Hepatocyte (in vitro differentiated cells): ENCODE measurements around the gene GRID1. TPM values are rescaled to one million over a fixed set of nuclear protein-coding genes. Genes with fewer than 3 reads are reported as not detected.

Experiments
- DNase-seq: peaks from one replicate; pipeline ENCODE4 v3.0.0-alpha.2; 2016; ENCODE audit warnings: low spot score
- H2AFZ ChIP-seq: fragments of 200-600 bp; sonication (generic); 2 replicates; pipeline ENCODE4 v1.6.0; 2016; ENCODE audit warnings: antibody characterized with exemption, mild to moderate bottlenecking
- H3K27ac ChIP-seq: fragments of 200-600 bp; sonication (generic); 2 replicates; pipeline ENCODE4 v1.5.1; 2016; ENCODE audit warnings: mild to moderate bottlenecking
- H3K27me3 ChIP-seq: fragments of 200-600 bp; sonication (generic); 2 replicates; pipeline ENCODE4 v1.6.1; 2016
- H3K36me3 ChIP-seq: fragments of 200-600 bp; sonication (generic); replicated peaks from 2 replicates; pipeline ENCODE4 v1.5.1; 2016; ENCODE audit warnings: low read depth; ENCODE audit not compliant: insufficient read depth
- H3K4me1 ChIP-seq: fragments of 200-600 bp; sonication (generic); 2 replicates; pipeline ENCODE4 v1.5.1; 2016; ENCODE audit warnings: mild to moderate bottlenecking, moderate library complexity; ENCODE audit not compliant: insufficient read depth
- H3K4me2 ChIP-seq: fragments of 200-600 bp; sonication (generic); 2 replicates; pipeline ENCODE4 v1.6.0; 2016
- H3K4me3 ChIP-seq: fragments of 200-600 bp; sonication (generic); 2 replicates; pipeline ENCODE4 v1.5.1; 2016; ENCODE audit warnings: mild to moderate bottlenecking
- H3K79me2 ChIP-seq: fragments of 200-600 bp; sonication (generic); 2 replicates; pipeline ENCODE4 v1.6.0; 2017; ENCODE audit warnings: mild to moderate bottlenecking
- H3K9me2 ChIP-seq: fragments of 200-600 bp; sonication (generic); replicated peaks from 2 replicates; pipeline ENCODE4 v1.6.0; 2017; ENCODE audit warnings: mild to moderate bottlenecking; ENCODE audit not compliant: insufficient read depth
- H3K9me3 ChIP-seq: fragments of 200-600 bp; sonication (generic); 2 replicates; pipeline ENCODE4 v1.5.1; 2016; ENCODE audit warnings: low read depth, mild to moderate bottlenecking
- H4K20me1 ChIP-seq: fragments of 200-600 bp; sonication (generic); 2 replicates; pipeline ENCODE4 v1.6.0; 2016; ENCODE audit warnings: mild to moderate bottlenecking; ENCODE audit not compliant: insufficient read depth, poor library complexity, severe bottlenecking
- CTCF ChIP-seq: fragments of 200-600 bp; sonication (generic); IDR thresholded peaks from 2 replicates; pipeline ENCODE4 v1.5.1; 2016; ENCODE audit warnings: antibody characterized with exemption, mild to moderate bottlenecking; ENCODE audit not compliant: poor library complexity
- EZH2 ChIP-seq: fragments of 200-600 bp; sonication (generic); IDR thresholded peaks from 2 replicates; pipeline ENCODE4 v1.6.1; 2016; ENCODE audit warnings: antibody characterized with exemption, mild to moderate bottlenecking, borderline replicate concordance
- EZH2phosphoT487 ChIP-seq: fragments of 200-600 bp; sonication (generic); IDR thresholded peaks from one replicate; pipeline ENCODE4 v1.6.1; 2018; ENCODE audit warnings: antibody characterized with exemption, mild to moderate bottlenecking, low read depth, moderate library complexity; ENCODE audit not compliant: unreplicated experiment, severe bottlenecking
- WGBS: methylation state at CpG from one replicate; pipeline ENCODE4 v1.1.6; 2016; ENCODE audit warnings: low lambda C conversion rate; ENCODE audit errors: missing lambda C conversion rate; 5-methylcytosine and 5-hydroxymethylcytosine counted together
- polyA plus RNA-seq: library from polyadenylated mRNA; unstranded; fragments of >200 nt; fragmentation: Nextera tagmentation; extraction: Ambion mirVana; gene quantifications from 2 replicates; pipeline ENCODE4 v1.2.1, GENCODE V29; 2016
- total RNA-seq: library from RNA; depleted of rRNA; stranded (reverse); fragments of >200 nt; gene quantifications from 2 replicates; pipeline ENCODE4 v1.2.3, GENCODE V29; 2014

GRID1 gene
- total and polyA plus RNA-seq, 2 experiments from 2014 or later = 0.07 to 0.37 TPM

GRCh38 chr10:86074294-86074693 is 292.3 kb downstream of the GRID1 start:
- Histone ChIP-seq H3K9me3 (no peaks in the 10 kb centered on the region), H3K4me2 (no peak overlapping the region), H4K20me1 (no peaks in the 10 kb centered on the region), H3K27ac (no peak overlapping the region), H3K4me1 (peaks cover 6% of the 10 kb centered on the region), H3K27me3 (no peaks in the 10 kb centered on the region), H3K9me2 (no peaks in the 10 kb centered on the region), H2AFZ (no peak overlapping the region), H3K79me2 (no peaks in the 10 kb centered on the region), H3K4me3 (no peak overlapping the region), H3K36me3 (no peaks in the 10 kb centered on the region)
- WGBS = 86% methylated on average over 5 of the region's 5 CpGs
- no peak for TF ChIP-seq CTCF
- no peak for TF ChIP-seq EZH2phosphoT487
- no peak for TF ChIP-seq EZH2
- DNase-seq = no peak

GRCh38 chr10:86073199-86073977 is 293.2 kb downstream of the GRID1 start:
- H3K4me2 ChIP-seq = no peak overlapping the region
- no peaks in the 10 kb centered on the region for H3K27me3 ChIP-seq
- TF ChIP-seq EZH2 (no peak), CTCF (no peak), EZH2phosphoT487 (no peak)
- WGBS = 89% methylated on average over 7 of the region's 7 CpGs
- H3K36me3 ChIP-seq = no peaks in the 10 kb centered on the region
- DNase-seq = no peak
- H3K4me3 ChIP-seq = no peak overlapping the region
- no peaks in the 10 kb centered on the region for H3K79me2 ChIP-seq
- H3K27ac ChIP-seq = no peak overlapping the region
- no peaks in the 10 kb centered on the region for H3K4me1 ChIP-seq
- no peaks in the 10 kb centered on the region for H4K20me1 ChIP-seq
- no peaks in the 10 kb centered on the region for H3K9me3 ChIP-seq
- no peaks in the 10 kb centered on the region for H3K9me2 ChIP-seq
- no peak overlapping the region for H2AFZ ChIP-seq

DNA sequence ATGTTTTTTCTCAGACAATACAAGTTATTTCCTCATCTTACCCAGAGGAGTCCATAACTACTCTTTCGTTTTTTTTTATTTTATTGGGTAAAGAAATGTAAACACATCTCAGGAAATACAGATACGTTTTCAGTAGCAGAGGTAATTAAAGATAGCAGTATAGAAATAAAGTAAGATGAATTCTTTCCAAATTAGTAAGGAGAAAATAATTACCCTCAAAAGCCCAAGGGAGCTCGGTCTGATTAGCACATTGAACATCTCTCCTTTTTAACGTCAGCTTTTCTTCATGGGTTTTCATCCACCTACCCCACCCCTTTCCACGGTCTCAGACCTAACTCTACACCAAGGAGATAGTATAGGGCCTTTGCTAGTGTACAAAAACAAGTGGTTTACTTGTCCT is 294.2 kb downstream of the GRID1 start:
- Histone ChIP-seq H3K79me2 (no peaks in the 10 kb centered on the region), H3K27ac (no peak overlapping the region), H3K27me3 (no peaks in the 10 kb centered on the region), H3K9me3 (no peaks in the 10 kb centered on the region), H3K9me2 (no peaks in the 10 kb centered on the region), H4K20me1 (no peaks in the 10 kb centered on the region), H2AFZ (no peak overlapping the region), H3K4me3 (no peak overlapping the region), H3K4me2 (no peak overlapping the region), H3K36me3 (no peaks in the 10 kb centered on the region), H3K4me1 (no peaks in the 10 kb centered on the region)
- 65% methylated on average over 5 of the region's 5 CpGs for WGBS
- TF ChIP-seq CTCF = no peak
- TF ChIP-seq EZH2 = no peak
- TF ChIP-seq EZH2phosphoT487 = no peak
- no peak for DNase-seq

- Histone ChIP-seq H3K36me3 (no peaks in the 10 kb centered on the region), H3K9me3 (no peaks in the 10 kb centered on the region), H3K4me1 (no peaks in the 10 kb centered on the region), H3K27me3 (no peaks in the 10 kb centered on the region), H3K27ac (no peak overlapping the region), H3K9me2 (no peaks in the 10 kb centered on the region), H3K4me2 (no peak overlapping the region), H3K4me3 (no peak overlapping the region), H3K79me2 (no peaks in the 10 kb centered on the region), H4K20me1 (no peaks in the 10 kb centered on the region), H2AFZ (no peak overlapping the region)
- DNase-seq = no peak
- no peak for TF ChIP-seq EZH2phosphoT487
- TF ChIP-seq CTCF = no peak
- TF ChIP-seq EZH2 = no peak
- WGBS = 78% methylated on average over 4 of the region's 4 CpGs
Measured at GRCh38 chr10:86071758-86072157, 294.8 kb downstream of the GRID1 start.
